Mammary epithelial cell (primary cell): ENCODE results near the gene YKT6.

Experiments used
- CTCF ChIP-seq, 2 donors: IDR thresholded peaks in 1 of 2; conservative IDR thresholded peaks in 1 of 2; 2 replicates each; pipeline ENCODE4 v1.5.1; 2011 to 2012; ENCODE audit warnings: inconsistent platforms in 2 of 2, low read length in 2 of 2, mild to moderate bottlenecking in 2 of 2, control low read depth in 1 of 2, low read depth in 1 of 2; ENCODE audit not compliant: insufficient read depth in 1 of 2; ENCODE audit errors: extremely low read depth in 1 of 2
- EZH2 ChIP-seq: IDR thresholded peaks from 2 replicates; pipeline ENCODE4 v1.6.1; 2012; ENCODE audit warnings: low read length, inconsistent platforms, borderline replicate concordance

DNA sequence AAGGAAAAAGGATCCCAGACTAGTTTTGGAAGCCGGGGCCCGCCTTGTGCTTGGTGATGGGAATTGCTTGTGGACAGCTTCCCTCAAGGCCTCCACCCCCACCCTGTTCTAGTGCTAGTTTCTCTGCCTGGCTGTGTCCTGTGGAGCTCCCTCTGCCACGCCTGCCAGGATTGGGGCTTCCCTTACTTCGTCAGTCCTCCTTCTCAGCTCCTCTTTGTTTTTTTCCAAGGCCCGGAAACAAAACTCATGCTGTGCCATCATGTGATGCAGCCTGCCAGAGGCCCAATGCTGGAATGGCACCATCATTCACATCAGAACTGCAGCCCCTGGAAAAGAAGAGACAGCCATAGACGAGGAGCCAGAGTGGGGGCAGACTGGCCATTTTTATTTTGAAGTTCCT, 11.2 kb downstream of the YKT6 start:
- TF ChIP-seq CTCF (conservative IDR thresholded peaks at IDR 0.05 in 1 of 2, IDR thresholded peaks at IDR 0.05 in 1 of 2; ENCODE audit: extremely low read depth in 1 of 2, insufficient read depth in 1 of 2, low read depth in 1 of 2, low read length in 2 of 2) (no peak), EZH2 (no peak)
